ENCODE data around the gene SIGLEC14. TPM values are rescaled to one million over a fixed set of nuclear protein-coding genes. Genes with fewer than 3 reads are reported as not detected.

The SIGLEC14 gene
- total and polyA plus RNA-seq, 2 donors (not counting 1 experiment from before 2014, with no cell fraction given) = not detected

GRCh38 chr19:51607920-51608562, 38.6 kb downstream of the SIGLEC14 start:
- Histone ChIP-seq H3K9ac (ENCODE audit: insufficient read depth, low read length) (no peak overlapping the region), H3K4me2 (ENCODE audit: extremely low read depth, insufficient read depth, low read length) (no peak overlapping the region), H3K4me3 (replicated peaks in 1 of 4; ENCODE audit: control extremely low read depth in 1 of 4, insufficient read depth in 1 of 4, low read depth in 3 of 4, low read length in 4 of 4) (no peak overlapping the region), H3K9me3 (ENCODE audit: control insufficient read depth, insufficient read depth, low read depth, low read length) (no peaks in the 10 kb centered on the region), H3K27ac (ENCODE audit: insufficient read depth, low read length) (no peak overlapping the region), H4K20me1 (ENCODE audit: control insufficient read depth, extremely low read depth, insufficient read depth, low read length) (no peaks in the 10 kb centered on the region), H3K4me1 (ENCODE audit: control insufficient read depth, extremely low read depth, insufficient read depth, low read length) (no peaks in the 10 kb centered on the region), H3K79me2 (ENCODE audit: control insufficient read depth, insufficient read depth, low read length) (no peaks in the 10 kb centered on the region), H2AFZ (ENCODE audit: low read length) (no peak overlapping the region), H3K27me3 (ENCODE audit: control insufficient read depth, insufficient read depth, low read length) (no peaks in the 10 kb centered on the region), H3K36me3 (ENCODE audit: control insufficient read depth, insufficient read depth, low read length) (no peaks in the 10 kb centered on the region)
- DNase-seq (ENCODE audit: low read depth in 2 of 2) = peak; percentile 39 to 64
- TF ChIP-seq EZH2 (IDR thresholded peaks at IDR 0.05; ENCODE audit: low read length, missing control alignments) (no peak), CTCF (conservative IDR thresholded peaks at IDR 0.05 in 1 of 2, IDR thresholded peaks at IDR 0.05 in 1 of 2; ENCODE audit: low read depth in 1 of 2, low read length in 2 of 2) (peak; percentile 47 to 64)

- no peaks in the 10 kb centered on the region for H3K4me1 ChIP-seq (ENCODE audit: control insufficient read depth, extremely low read depth, insufficient read depth, low read length)
- TF ChIP-seq CTCF (conservative IDR thresholded peaks at IDR 0.05 in 1 of 2, IDR thresholded peaks at IDR 0.05 in 1 of 2; ENCODE audit: low read depth in 1 of 2, low read length in 2 of 2) (no peak), EZH2 (IDR thresholded peaks at IDR 0.05; ENCODE audit: low read length, missing control alignments) (no peak)
- DNase-seq (ENCODE audit: low read depth in 2 of 2) = no peak
- H3K4me3 ChIP-seq (replicated peaks in 1 of 4; ENCODE audit: control extremely low read depth in 1 of 4, insufficient read depth in 1 of 4, low read depth in 3 of 4, low read length in 4 of 4) = no peak overlapping the region
- no peak overlapping the region for H3K27ac ChIP-seq (ENCODE audit: insufficient read depth, low read length)
- no peaks in the 10 kb centered on the region for H3K9me3 ChIP-seq (ENCODE audit: control insufficient read depth, insufficient read depth, low read depth, low read length)
- H3K27me3 ChIP-seq (ENCODE audit: control insufficient read depth, insufficient read depth, low read length) = no peaks in the 10 kb centered on the region
- H3K4me2 ChIP-seq (ENCODE audit: extremely low read depth, insufficient read depth, low read length) = no peak overlapping the region
- no peaks in the 10 kb centered on the region for H4K20me1 ChIP-seq (ENCODE audit: control insufficient read depth, extremely low read depth, insufficient read depth, low read length)
- no peak overlapping the region for H3K9ac ChIP-seq (ENCODE audit: insufficient read depth, low read length)
- H3K36me3 ChIP-seq (ENCODE audit: control insufficient read depth, insufficient read depth, low read length) = no peaks in the 10 kb centered on the region
- H2AFZ ChIP-seq (ENCODE audit: low read length) = no peak overlapping the region
- no peaks in the 10 kb centered on the region for H3K79me2 ChIP-seq (ENCODE audit: control insufficient read depth, insufficient read depth, low read length)
Measured at GRCh38 chr19:51607077-51607476, 39.5 kb downstream of the SIGLEC14 start.

GRCh38 chr19:51602189-51602854, 44.3 kb downstream of the SIGLEC14 start:
- H3K27ac ChIP-seq (ENCODE audit: insufficient read depth, low read length) = no peak overlapping the region
- no peaks in the 10 kb centered on the region for H4K20me1 ChIP-seq (ENCODE audit: control insufficient read depth, extremely low read depth, insufficient read depth, low read length)
- no peaks in the 10 kb centered on the region for H3K4me1 ChIP-seq (ENCODE audit: control insufficient read depth, extremely low read depth, insufficient read depth, low read length)
- H3K9me3 ChIP-seq (ENCODE audit: control insufficient read depth, insufficient read depth, low read depth, low read length) = no peaks in the 10 kb centered on the region
- no peaks in the 10 kb centered on the region for H3K36me3 ChIP-seq (ENCODE audit: control insufficient read depth, insufficient read depth, low read length)
- H3K4me2 ChIP-seq (ENCODE audit: extremely low read depth, insufficient read depth, low read length) = no peak overlapping the region
- H3K4me3 ChIP-seq (replicated peaks in 1 of 4; ENCODE audit: control extremely low read depth in 1 of 4, insufficient read depth in 1 of 4, low read depth in 3 of 4, low read length in 4 of 4) = no peak overlapping the region
- no peaks in the 10 kb centered on the region for H3K79me2 ChIP-seq (ENCODE audit: control insufficient read depth, insufficient read depth, low read length)
- no peak for DNase-seq (ENCODE audit: low read depth in 2 of 2)
- no peaks in the 10 kb centered on the region for H3K27me3 ChIP-seq (ENCODE audit: control insufficient read depth, insufficient read depth, low read length)
- H2AFZ ChIP-seq (ENCODE audit: low read length) = no peak overlapping the region
- no peak overlapping the region for H3K9ac ChIP-seq (ENCODE audit: insufficient read depth, low read length)
- TF ChIP-seq EZH2 (IDR thresholded peaks at IDR 0.05; ENCODE audit: low read length, missing control alignments) = no peak
- TF ChIP-seq CTCF (conservative IDR thresholded peaks at IDR 0.05 in 1 of 2, IDR thresholded peaks at IDR 0.05 in 1 of 2; ENCODE audit: low read depth in 1 of 2, low read length in 2 of 2) = no peak
